Osteoblast (primary cell): ENCODE data around the gene CLSTN2. TPM values are rescaled to one million over a fixed set of nuclear protein-coding genes. Genes with fewer than 3 reads are reported as not detected.

Source experiments
- DNase-seq: peaks from one replicate; pipeline ENCODE4 v3.0.0; 2011; ENCODE audit warnings: low spot score, mixed read lengths; ENCODE audit not compliant: insufficient read length; ENCODE audit errors: missing footprints
- H2AFZ ChIP-seq: 2 replicates; pipeline ENCODE4 v1.6.0; 2011; ENCODE audit warnings: mild to moderate bottlenecking, low read length
- H3K27ac ChIP-seq: 2 replicates; pipeline ENCODE4 v1.5.1; 2011; ENCODE audit warnings: mild to moderate bottlenecking, low read depth, low read length, moderate library complexity
- H3K27me3 ChIP-seq: 2 replicates; pipeline ENCODE4 v1.6.0; 2012; ENCODE audit warnings: mild to moderate bottlenecking, control low read depth, inconsistent platforms, low read length, moderate library complexity; ENCODE audit not compliant: insufficient read depth
- H3K36me3 ChIP-seq: 2 replicates; pipeline ENCODE4 v1.5.1; 2011; ENCODE audit warnings: mild to moderate bottlenecking, low read length, control low read depth, moderate library complexity; ENCODE audit not compliant: insufficient read depth
- H3K4me1 ChIP-seq: 2 replicates; pipeline ENCODE4 v1.5.1; 2011; ENCODE audit warnings: mild to moderate bottlenecking, low read length, control low read depth, moderate library complexity; ENCODE audit not compliant: insufficient read depth
- H3K4me2 ChIP-seq: 2 replicates; pipeline ENCODE4 v1.6.0; 2011; ENCODE audit warnings: mild to moderate bottlenecking, low read length; ENCODE audit not compliant: insufficient read depth
- H3K4me3 ChIP-seq: fragments of 200-600 bp; sonication (generic); 3 replicates; pipeline ENCODE4 v1.5.1; 2012; ENCODE audit warnings: mild to moderate bottlenecking, low read length, inconsistent platforms; ENCODE audit not compliant: insufficient read depth
- H3K79me2 ChIP-seq: 2 replicates; pipeline ENCODE4 v1.6.0; 2012; ENCODE audit warnings: mild to moderate bottlenecking, low read length, control low read depth, inconsistent platforms; ENCODE audit not compliant: insufficient read depth
- H3K9me3 ChIP-seq: 2 replicates; pipeline ENCODE4 v1.5.1; 2011; ENCODE audit warnings: low read depth, low read length, control low read depth
- H4K20me1 ChIP-seq: 2 replicates; pipeline ENCODE4 v1.6.0; 2012; ENCODE audit warnings: mild to moderate bottlenecking, low read length, control low read depth; ENCODE audit not compliant: insufficient read depth
- total RNA-seq: library from RNA; depleted of rRNA; stranded (reverse); fragments of >200 nt; gene quantifications from 2 replicates; pipeline ENCODE4 v1.2.3, GENCODE V29; 2012
- TF ChIP-seq, protein P1 (sequence below): IDR thresholded peaks from 2 replicates; pipeline ENCODE4 v1.5.1; 2011; ENCODE audit warnings: mild to moderate bottlenecking, low read depth, low read length, moderate library complexity; ENCODE audit errors: extremely low read depth

CLSTN2 gene
- total RNA-seq, 1 donor = under 0.01 TPM

DNA sequence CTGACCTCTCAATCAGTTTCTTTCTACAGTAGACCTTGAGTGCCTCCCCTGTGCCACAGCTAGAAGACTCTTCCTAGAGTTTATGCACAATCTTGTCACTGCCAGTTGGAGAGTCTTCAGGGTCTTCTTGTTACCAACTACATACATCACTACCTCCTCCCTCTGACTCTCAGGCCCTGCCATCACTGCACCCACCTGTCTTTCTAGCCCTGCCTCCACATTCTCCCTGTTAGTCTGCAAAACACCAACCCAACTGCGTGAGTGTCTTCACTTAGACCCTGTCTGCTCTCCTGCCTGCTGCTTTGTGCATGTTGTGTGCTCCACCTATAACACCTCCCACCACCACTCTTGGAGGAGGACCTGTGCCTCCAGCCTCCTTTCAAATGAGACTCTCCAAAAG lies 34.4 kb downstream of the CLSTN2 start:
- Histone ChIP-seq H4K20me1 (no peaks in the 10 kb centered on the region), H2AFZ (no peak overlapping the region), H3K4me1 (no peaks in the 10 kb centered on the region), H3K4me3 (no peak overlapping the region), H3K9me3 (no peaks in the 10 kb centered on the region), H3K27me3 (no peaks in the 10 kb centered on the region), H3K79me2 (no peaks in the 10 kb centered on the region), H3K4me2 (no peak overlapping the region), H3K36me3 (no peaks in the 10 kb centered on the region), H3K27ac (no peak overlapping the region)
- TF ChIP-seq, protein P1, sequence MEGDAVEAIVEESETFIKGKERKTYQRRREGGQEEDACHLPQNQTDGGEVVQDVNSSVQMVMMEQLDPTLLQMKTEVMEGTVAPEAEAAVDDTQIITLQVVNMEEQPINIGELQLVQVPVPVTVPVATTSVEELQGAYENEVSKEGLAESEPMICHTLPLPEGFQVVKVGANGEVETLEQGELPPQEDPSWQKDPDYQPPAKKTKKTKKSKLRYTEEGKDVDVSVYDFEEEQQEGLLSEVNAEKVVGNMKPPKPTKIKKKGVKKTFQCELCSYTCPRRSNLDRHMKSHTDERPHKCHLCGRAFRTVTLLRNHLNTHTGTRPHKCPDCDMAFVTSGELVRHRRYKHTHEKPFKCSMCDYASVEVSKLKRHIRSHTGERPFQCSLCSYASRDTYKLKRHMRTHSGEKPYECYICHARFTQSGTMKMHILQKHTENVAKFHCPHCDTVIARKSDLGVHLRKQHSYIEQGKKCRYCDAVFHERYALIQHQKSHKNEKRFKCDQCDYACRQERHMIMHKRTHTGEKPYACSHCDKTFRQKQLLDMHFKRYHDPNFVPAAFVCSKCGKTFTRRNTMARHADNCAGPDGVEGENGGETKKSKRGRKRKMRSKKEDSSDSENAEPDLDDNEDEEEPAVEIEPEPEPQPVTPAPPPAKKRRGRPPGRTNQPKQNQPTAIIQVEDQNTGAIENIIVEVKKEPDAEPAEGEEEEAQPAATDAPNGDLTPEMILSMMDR = no peak
- no peak for DNase-seq

DNA sequence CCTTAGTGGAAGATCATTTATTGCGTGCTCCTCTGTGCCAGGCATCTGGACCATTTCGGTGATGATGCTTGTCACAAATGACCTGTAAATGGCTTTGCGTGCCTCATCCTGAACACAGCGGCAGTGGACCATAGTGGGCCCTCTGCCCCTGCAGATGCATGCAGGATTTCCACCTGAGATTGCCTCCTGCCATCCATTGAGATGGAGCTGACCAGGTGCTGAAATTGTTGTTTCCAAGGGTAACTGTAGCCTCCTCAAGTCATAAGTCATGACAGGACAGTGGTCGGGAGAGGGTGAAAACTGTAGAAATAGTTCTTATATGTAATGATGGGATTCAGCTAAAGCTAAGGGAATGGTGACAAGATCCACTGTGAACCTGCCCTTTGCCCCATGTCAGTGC lies 35.5 kb downstream of the CLSTN2 start:
- H3K9me3 ChIP-seq = no peaks in the 10 kb centered on the region
- no peaks in the 10 kb centered on the region for H3K27me3 ChIP-seq
- no peaks in the 10 kb centered on the region for H3K79me2 ChIP-seq
- H2AFZ ChIP-seq = no peak overlapping the region
- no peaks in the 10 kb centered on the region for H3K36me3 ChIP-seq
- TF ChIP-seq, protein P1 = no peak
- H3K4me1 ChIP-seq = no peaks in the 10 kb centered on the region
- H3K4me2 ChIP-seq = no peak overlapping the region
- no peak for DNase-seq
- H3K4me3 ChIP-seq = no peak overlapping the region
- no peak overlapping the region for H3K27ac ChIP-seq
- no peaks in the 10 kb centered on the region for H4K20me1 ChIP-seq

DNA sequence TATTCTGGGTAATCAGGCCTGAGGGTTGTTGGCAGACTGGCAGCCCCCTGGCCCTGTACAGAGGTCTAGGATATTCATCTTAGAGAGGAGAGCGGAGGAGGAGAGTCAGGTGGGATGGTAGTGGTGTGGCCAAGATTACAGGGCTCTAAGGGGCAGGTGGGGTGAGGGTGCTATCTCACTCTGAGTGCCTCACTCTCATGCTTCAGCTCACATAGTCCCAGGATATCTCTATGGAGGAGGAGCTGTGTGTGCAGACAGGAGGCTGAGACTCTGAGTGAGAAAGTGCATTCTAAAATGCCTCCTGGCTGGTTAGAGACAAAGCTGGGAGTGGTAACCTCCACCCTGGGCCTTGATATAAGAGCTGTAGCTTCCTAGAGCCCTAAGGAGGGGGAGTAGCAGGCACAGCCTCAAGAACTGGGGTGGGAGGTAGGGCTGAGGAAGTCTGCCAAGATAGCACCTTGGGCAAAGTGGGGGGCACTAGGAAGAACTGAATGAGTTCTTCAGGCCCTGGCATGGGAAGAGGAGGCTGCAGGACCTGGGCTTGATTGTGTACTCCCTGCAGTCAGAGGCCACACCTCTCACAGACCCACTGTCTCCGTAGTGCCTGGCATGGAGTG lies 39.9 kb downstream of the CLSTN2 start:
- Histone ChIP-seq H3K27ac (no peak overlapping the region), H3K4me1 (no peaks in the 10 kb centered on the region), H3K36me3 (no peaks in the 10 kb centered on the region), H2AFZ (no peak overlapping the region), H3K27me3 (no peaks in the 10 kb centered on the region), H3K4me3 (no peak overlapping the region), H3K4me2 (no peak overlapping the region), H3K79me2 (no peaks in the 10 kb centered on the region), H3K9me3 (no peaks in the 10 kb centered on the region), H4K20me1 (no peaks in the 10 kb centered on the region)
- TF ChIP-seq, protein P1 = no peak
- no peak for DNase-seq

DNA sequence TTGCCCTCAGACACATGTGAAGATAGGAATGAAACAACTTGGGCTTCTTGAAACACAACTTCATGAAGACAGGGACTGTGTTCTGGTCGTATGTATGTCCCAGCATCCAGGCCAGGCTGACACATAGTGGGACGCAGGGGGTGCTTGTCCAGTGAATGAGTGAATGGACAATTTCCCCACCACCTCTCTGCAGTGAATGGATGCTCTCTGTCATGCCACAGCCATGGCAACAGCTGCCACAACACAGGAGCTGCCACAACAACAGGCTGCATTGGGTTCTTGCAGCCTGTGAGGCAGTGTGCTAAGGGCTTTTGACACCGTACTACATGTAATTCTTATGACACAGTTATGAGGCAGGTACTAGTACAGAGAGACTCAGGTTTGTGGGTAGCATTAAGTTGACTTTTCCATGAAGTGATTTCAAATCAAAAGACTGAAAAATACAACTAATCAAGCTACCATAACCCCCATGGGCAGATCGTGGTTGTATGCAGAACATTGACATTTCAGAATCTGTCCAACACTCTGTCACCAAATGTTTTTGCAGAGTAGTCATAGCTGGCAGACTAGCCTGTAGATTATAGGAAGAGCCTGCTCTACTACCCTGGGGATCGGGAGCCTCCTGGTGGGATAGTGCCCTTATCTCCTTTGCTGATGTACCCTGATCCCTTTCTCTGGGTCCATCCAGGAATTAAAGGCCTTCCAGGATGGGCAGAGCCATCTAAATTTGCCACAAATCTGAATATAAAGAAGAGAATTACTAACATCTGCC lies 40.8 kb downstream of the CLSTN2 start:
- DNase-seq = no peak
- Histone ChIP-seq H3K79me2 (no peaks in the 10 kb centered on the region), H3K4me3 (no peak overlapping the region)

More for the DNA sequence above, 40.8 kb downstream of the CLSTN2 start:
- TF ChIP-seq, protein P1 = no peak
- Histone ChIP-seq H3K27ac (no peak overlapping the region), H3K9me3 (no peaks in the 10 kb centered on the region), H3K4me2 (no peak overlapping the region), H2AFZ (no peak overlapping the region), H3K27me3 (no peaks in the 10 kb centered on the region), H4K20me1 (no peaks in the 10 kb centered on the region), H3K36me3 (no peaks in the 10 kb centered on the region), H3K4me1 (no peaks in the 10 kb centered on the region)
